Measurements from ENCODE around the gene GSTM3. TPM values are rescaled to one million over a fixed set of nuclear protein-coding genes. Genes with fewer than 3 reads are reported as not detected.

GSTM3 gene
- total RNA-seq, 1 donor: 13.5 TPM

- no peak for DNase-seq (ENCODE audit: low read depth in 2 of 3, low spot score in 2 of 3)
Measured at GRCh38 chr1:109776206-109776835, 35.5 kb upstream of the GSTM3 start.

DNA sequence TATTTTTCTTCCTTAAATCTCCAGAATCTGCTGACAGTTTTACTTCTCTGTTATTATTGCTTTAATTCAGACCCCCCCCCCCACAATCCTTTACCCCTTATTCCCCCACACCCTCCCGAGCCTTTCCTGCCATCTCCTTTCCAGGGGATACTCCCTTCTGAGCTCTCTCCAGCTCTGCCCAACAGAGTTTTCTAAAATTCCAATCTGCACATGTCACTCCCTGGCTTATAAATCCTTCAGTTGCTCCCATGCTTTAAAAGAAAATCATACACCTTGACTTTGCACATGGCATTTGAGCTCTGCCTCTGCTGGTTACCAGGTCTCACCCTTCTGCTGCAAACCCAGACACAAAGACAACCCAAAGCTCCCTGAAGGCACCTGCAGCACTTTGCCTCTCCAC is 34.6 kb upstream of the GSTM3 start:
- no peak for DNase-seq (ENCODE audit: low read depth in 2 of 3, low spot score in 2 of 3)

GRCh38 chr1:109773900-109774485 is 33.2 kb upstream of the GSTM3 start:
- DNase-seq (ENCODE audit: low read depth in 2 of 3, low spot score in 2 of 3): no peak

GRCh38 chr1:109773203-109773899 is 32.5 kb upstream of the GSTM3 start:
- DNase-seq (ENCODE audit: low read depth in 2 of 3, low spot score in 2 of 3): peak; percentile 35 to 94 (median 82)

DNA sequence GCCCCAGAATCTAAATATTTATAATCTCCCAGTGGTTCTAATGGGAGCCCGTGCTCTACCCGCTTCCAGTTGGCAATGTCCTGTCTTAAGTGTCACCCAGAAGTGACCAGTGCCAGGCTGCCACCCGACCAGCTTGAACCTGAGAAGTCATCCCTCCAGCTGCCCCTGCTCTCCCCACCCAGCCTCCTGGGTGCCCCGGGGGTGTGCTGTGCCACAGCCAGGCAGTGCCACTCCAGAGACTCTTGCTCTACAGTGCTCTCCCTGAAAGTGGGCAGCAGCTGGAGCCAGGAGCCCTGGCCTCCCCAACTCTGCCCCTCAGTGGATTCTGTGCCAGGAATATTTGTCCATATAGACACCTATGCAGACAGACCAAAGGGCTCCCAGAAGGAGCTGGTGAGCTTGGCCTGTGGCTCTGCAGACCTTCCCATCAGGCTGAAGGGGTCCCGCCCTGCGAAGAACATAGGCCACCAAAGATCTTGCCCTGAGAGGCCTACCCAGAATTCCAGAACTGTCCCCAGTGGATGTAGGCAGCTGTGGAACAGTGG is 31.9 kb upstream of the GSTM3 start:
- DNase-seq (ENCODE audit: low read depth in 2 of 3, low spot score in 2 of 3): no peak

GRCh38 chr1:109771712-109772657 is 31.1 kb upstream of the GSTM3 start:
- DNase-seq (ENCODE audit: low read depth in 2 of 3, low spot score in 2 of 3): no peak

GRCh38 chr1:109770331-109771095 is 29.7 kb upstream of the GSTM3 start:
- DNase-seq (ENCODE audit: low read depth in 2 of 3, low spot score in 2 of 3): no peak

DNA sequence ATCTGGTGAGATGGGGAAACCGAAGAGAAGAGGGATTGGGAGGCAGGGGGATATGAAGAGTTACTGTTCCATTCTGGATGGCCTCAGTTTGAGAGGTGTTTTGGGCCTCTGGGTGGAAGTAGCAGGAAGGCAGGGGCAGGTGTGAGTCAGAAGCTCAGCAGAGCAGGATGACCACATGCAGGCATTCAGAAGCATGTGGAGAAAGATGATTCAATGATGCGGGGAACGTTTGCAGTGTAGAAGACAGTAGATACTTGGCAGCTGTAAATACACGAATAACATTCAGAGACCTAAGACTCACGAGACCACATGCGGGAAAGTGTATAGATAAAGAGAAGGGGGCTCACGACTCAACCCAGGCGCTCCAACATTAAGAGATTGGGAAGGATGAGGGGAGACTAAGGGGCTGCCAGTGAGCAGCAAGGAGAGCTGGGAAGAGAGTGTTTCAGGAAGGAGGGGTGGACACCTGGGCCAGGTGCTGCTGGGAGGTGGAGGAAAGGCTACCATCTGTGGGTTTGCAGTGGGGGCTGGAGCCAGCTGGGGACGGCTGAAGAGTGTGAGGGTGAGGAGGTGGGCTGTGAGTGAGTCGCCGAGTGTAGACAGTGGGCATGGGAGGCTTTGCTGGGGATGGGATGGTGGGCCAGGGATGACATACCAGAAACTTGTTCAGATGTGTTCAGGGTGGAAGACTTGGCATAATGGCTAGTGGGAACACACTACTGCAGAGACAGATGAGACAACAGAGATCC is 28.7 kb upstream of the GSTM3 start:
- no peak for DNase-seq (ENCODE audit: low read depth in 2 of 3, low spot score in 2 of 3)

- DNase-seq (ENCODE audit: low read depth in 2 of 3, low spot score in 2 of 3): no peak
Measured at GRCh38 chr1:109768820-109769219, 28.0 kb upstream of the GSTM3 start.

- no peak for DNase-seq (ENCODE audit: low read depth in 2 of 3, low spot score in 2 of 3)
Measured at GRCh38 chr1:109768335-109768650, 27.5 kb upstream of the GSTM3 start.

GRCh38 chr1:109767637-109768334 is 26.9 kb upstream of the GSTM3 start:
- no peak for DNase-seq (ENCODE audit: low read depth in 2 of 3, low spot score in 2 of 3)

DNA sequence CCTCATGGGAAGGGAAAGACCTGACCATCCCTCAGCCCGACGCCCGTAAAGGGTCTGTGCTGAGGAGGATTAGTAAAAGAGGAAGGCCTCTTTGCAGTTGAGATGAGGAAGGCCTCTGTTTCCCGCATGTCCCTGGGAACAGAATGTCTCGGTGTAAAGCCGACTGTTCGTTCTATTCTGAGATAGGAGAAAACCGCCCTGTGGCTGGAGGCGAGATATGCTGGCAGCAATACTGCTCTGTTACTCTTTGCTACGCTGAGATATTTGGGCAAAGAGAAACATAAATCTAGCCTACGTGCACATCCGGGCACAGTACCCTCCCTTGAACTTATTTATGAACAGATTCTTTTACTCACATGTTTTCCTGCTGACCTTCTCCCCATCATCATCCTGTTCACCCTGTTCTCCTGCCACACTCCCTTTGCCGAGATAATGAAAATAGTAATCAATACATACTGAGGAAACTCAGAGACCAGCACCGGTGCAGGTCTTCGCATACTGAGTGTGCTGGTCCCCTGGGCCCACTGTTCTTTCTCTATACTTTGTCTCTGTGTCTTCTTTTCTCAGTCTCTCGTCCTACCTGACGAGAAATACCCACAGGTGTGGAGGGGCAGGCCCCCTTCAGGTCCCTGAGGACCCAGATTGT is 26.3 kb upstream of the GSTM3 start:
- peak in 1 of 3 donors; percentile 26 for DNase-seq (ENCODE audit: low read depth in 2 of 3, low spot score in 2 of 3)

DNA sequence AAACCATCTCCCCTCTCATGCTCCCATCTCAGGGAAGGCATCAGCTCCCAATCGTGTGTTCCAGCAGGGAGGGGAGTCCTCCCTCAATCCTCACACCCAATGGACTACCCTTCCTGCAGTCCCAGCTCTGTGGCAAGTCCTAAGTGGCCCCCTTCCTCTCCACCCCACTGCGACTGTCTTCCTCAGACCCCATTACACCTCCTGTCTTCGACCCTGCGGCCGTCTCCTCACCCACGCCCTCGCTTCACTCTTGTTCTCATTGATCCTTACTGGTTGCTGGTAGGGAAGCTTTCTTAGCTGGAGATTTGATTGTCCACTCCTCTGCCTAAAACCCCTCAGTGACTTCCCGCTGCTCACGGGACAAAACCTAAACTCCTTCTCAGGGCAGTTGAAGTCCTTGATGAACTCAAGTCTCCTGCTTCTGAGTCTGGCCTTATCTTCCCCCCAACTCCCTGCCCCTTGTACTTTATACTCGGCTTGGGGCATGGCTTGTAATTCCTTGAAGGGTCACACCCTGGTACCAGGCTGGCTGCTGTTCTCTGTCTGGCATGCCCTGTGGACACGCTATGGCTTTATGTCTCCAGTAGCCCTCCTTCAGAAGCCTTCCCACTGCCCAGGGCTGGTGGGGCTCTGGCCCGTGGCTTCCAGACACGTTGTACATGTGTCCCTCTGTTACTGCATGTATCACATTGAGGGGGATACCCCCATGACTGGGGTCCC is 25.2 kb upstream of the GSTM3 start:
- no peak for DNase-seq (ENCODE audit: low read depth in 2 of 3, low spot score in 2 of 3)

DNA sequence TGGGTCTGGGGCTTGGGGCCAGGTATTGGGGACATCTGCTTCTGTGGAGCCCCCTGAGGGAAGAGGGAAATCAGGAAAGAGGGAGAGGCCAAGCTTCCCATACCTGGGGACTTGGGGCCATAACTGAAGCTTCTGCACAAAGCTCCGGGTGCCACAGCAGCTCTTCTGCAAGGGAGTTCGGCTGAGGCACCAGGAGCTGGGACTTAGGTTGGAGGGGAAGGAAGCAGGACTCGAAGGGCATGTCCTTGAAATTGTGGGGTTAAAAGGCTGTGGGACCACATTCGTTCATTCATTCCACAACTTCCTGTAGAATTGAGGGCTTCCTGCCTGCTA is 24.6 kb upstream of the GSTM3 start:
- DNase-seq (ENCODE audit: low read depth in 2 of 3, low spot score in 2 of 3): no peak

GRCh38 chr1:109764561-109765482 is 24.0 kb upstream of the GSTM3 start:
- no peak for DNase-seq (ENCODE audit: low read depth in 2 of 3, low spot score in 2 of 3)

- DNase-seq (ENCODE audit: low read depth in 2 of 3, low spot score in 2 of 3): no peak
Measured at GRCh38 chr1:109763646-109764415, 23.0 kb upstream of the GSTM3 start, which contains the start of gene EPS8L3. EPS8L3 (minus strand) TSS chr1:109763923; CDS start chr1:109761749, 2,174 bp downstream.

All from hematopoietic multipotent progenitor cell (in vitro differentiated cells).